Loucy (cell line): ENCODE results near the gene SIPA1L3.

Source experiments
- H2AFZ ChIP-seq: fragments of 200-600 bp; sonication (generic); 2 replicates; pipeline ENCODE4 v1.6.0; 2016; ENCODE audit warnings: antibody characterized with exemption, mild to moderate bottlenecking, low read length, moderate library complexity
- H3F3A ChIP-seq: fragments of 200-600 bp; 2 replicates; pipeline ENCODE4 v1.6.0; 2016; ENCODE audit warnings: antibody characterized with exemption, low read depth, mild to moderate bottlenecking
- H3K27me3 ChIP-seq: fragments of 200-600 bp; sonication (generic); 2 replicates; pipeline ENCODE4 v1.6.1; 2014; ENCODE audit warnings: low read length, mild to moderate bottlenecking; ENCODE audit not compliant: insufficient read depth, poor library complexity, severe bottlenecking
- H3K36me3 ChIP-seq: fragments of 200-600 bp; sonication (generic); 2 replicates; pipeline ENCODE4 v1.6.1; 2016; ENCODE audit warnings: low read length; ENCODE audit not compliant: insufficient read depth
- H3K4me1 ChIP-seq: fragments of 200-600 bp; sonication (generic); 2 replicates; pipeline ENCODE4 v1.5.1; 2014; ENCODE audit warnings: low read length, mild to moderate bottlenecking; ENCODE audit not compliant: insufficient read depth, poor library complexity, severe bottlenecking
- H3K4me2 ChIP-seq: fragments of 200-600 bp; sonication (generic); 2 replicates; pipeline ENCODE4 v1.6.0; 2014; ENCODE audit warnings: antibody characterized with exemption, low read length, low read depth, mild to moderate bottlenecking; ENCODE audit not compliant: poor library complexity, severe bottlenecking
- H3K4me3 ChIP-seq: fragments of 200-600 bp; sonication (generic); 2 replicates; pipeline ENCODE4 v1.5.1; 2014; ENCODE audit warnings: low read length, mild to moderate bottlenecking, mixed read lengths; ENCODE audit not compliant: poor library complexity, severe bottlenecking
- H3K79me2 ChIP-seq: fragments of 200-600 bp; sonication (generic); 2 replicates; pipeline ENCODE4 v1.6.1; 2014; ENCODE audit warnings: low read length; ENCODE audit not compliant: insufficient read depth
- H3K9ac ChIP-seq: fragments of 200-600 bp; sonication (generic); 2 replicates; pipeline ENCODE4 v1.6.0; 2014; ENCODE audit warnings: mild to moderate bottlenecking, low read depth, low read length, moderate library complexity; ENCODE audit not compliant: poor library complexity, severe bottlenecking
- H3K9me2 ChIP-seq: fragments of 200-600 bp; sonication (generic); replicated peaks from 2 replicates; pipeline ENCODE4 v1.6.1; 2016; ENCODE audit warnings: low read depth, low read length, mixed read lengths
- H3K9me3 ChIP-seq: fragments of 200-600 bp; sonication (generic); 2 replicates; pipeline ENCODE4 v1.6.1; 2014; ENCODE audit warnings: mild to moderate bottlenecking, antibody characterized with exemption, low read length, low read depth; ENCODE audit not compliant: insufficient read depth
- H4K20me1 ChIP-seq: fragments of 200-600 bp; sonication (generic); 2 replicates; pipeline ENCODE4 v1.6.0; 2014; ENCODE audit warnings: antibody characterized with exemption, low read length, mild to moderate bottlenecking; ENCODE audit not compliant: insufficient read depth, poor library complexity, severe bottlenecking
- EZH2phosphoT487 ChIP-seq: fragments of 200-600 bp; IDR thresholded peaks from 2 replicates; pipeline ENCODE4 v1.6.1; 2018; ENCODE audit warnings: antibody characterized with exemption, mild to moderate bottlenecking, moderate library complexity, borderline replicate concordance
- TF ChIP-seq, protein P1 (sequence below): fragments of 200-600 bp; sonication (generic); conservative IDR thresholded peaks from 2 replicates; pipeline ENCODE4 v1.5.1; 2014; ENCODE audit warnings: mild to moderate bottlenecking, antibody characterized with exemption, low read length

SIPA1L3 gene

DNA sequence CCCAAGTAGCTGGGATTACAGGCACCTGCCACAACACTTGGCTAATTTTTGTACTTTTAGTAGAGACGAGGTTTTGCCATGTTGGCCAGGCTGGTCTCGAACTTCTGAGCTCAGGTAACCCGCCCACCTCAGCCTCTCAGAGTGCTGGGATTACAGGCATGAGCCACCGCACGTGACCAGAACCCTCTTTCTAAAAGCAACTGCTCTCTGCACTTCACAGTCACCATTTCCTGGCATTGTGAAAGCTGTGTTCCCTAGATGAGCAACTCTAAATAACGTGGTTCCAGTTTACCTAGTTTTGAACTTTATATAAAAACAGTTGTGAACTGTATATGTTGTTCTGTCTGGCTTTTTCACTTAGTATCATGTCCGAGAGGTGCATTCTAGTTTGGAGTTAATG is 152.9 kb downstream of the SIPA1L3 start:
- no peak overlapping the region for H2AFZ ChIP-seq
- H3K9ac ChIP-seq = no peak overlapping the region
- no peak overlapping the region for H3K4me3 ChIP-seq
- H3F3A ChIP-seq = no peaks in the 10 kb centered on the region
- no peak overlapping the region for H3K4me2 ChIP-seq
- H3K4me1 ChIP-seq = peaks cover 29% of the 10 kb centered on the region
- no peaks in the 10 kb centered on the region for H3K27me3 ChIP-seq
- peaks cover 10% of the 10 kb centered on the region; the same call in 1 of the 2 replicates for H3K79me2 ChIP-seq
- H4K20me1 ChIP-seq = no peaks in the 10 kb centered on the region
- no peaks in the 10 kb centered on the region for H3K9me2 ChIP-seq
- H3K9me3 ChIP-seq = no peaks in the 10 kb centered on the region
- TF ChIP-seq, protein P1, sequence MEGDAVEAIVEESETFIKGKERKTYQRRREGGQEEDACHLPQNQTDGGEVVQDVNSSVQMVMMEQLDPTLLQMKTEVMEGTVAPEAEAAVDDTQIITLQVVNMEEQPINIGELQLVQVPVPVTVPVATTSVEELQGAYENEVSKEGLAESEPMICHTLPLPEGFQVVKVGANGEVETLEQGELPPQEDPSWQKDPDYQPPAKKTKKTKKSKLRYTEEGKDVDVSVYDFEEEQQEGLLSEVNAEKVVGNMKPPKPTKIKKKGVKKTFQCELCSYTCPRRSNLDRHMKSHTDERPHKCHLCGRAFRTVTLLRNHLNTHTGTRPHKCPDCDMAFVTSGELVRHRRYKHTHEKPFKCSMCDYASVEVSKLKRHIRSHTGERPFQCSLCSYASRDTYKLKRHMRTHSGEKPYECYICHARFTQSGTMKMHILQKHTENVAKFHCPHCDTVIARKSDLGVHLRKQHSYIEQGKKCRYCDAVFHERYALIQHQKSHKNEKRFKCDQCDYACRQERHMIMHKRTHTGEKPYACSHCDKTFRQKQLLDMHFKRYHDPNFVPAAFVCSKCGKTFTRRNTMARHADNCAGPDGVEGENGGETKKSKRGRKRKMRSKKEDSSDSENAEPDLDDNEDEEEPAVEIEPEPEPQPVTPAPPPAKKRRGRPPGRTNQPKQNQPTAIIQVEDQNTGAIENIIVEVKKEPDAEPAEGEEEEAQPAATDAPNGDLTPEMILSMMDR = no peak
- TF ChIP-seq EZH2phosphoT487 = no peak
- H3K36me3 ChIP-seq = no peaks in the 10 kb centered on the region

DNA sequence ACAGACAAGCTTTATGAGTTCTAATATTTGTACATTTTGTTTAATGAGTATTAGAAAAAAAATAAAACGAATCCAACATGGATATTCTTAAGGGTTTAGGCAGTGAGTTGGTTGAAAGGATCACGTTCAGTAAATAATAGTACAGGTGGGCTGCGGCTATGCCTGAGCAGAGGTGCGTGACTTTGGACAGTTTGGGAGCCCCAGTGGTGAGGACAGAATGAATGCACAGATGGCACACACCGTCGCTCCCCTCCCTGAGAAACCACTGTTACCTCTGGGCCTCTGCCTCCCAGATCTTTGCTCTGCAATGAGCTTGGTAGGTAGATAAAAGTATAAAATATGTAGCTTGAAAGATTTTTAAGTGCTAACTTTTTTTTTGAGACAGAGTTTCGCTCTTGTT is 153.3 kb downstream of the SIPA1L3 start:
- Histone ChIP-seq H3K9ac (no peak overlapping the region), H2AFZ (no peak overlapping the region)

GRCh38 chr19:38061294-38061693 is 154.3 kb downstream of the SIPA1L3 start:
- peaks cover 10% of the 10 kb centered on the region; the same call in 1 of the 2 replicates for H3K79me2 ChIP-seq
- H3K9ac ChIP-seq = no peak overlapping the region
- no peaks in the 10 kb centered on the region for H3K36me3 ChIP-seq
- H3K9me2 ChIP-seq = no peaks in the 10 kb centered on the region
- H3F3A ChIP-seq = no peaks in the 10 kb centered on the region
- H3K4me3 ChIP-seq = no peak overlapping the region
- TF ChIP-seq, protein P1 = no peak
- TF ChIP-seq EZH2phosphoT487 = no peak
- H3K9me3 ChIP-seq = no peaks in the 10 kb centered on the region
- peaks cover 16% of the 10 kb centered on the region for H3K4me1 ChIP-seq
- H3K27me3 ChIP-seq = no peaks in the 10 kb centered on the region
- no peak overlapping the region for H2AFZ ChIP-seq
- H3K4me2 ChIP-seq = no peak overlapping the region
- no peaks in the 10 kb centered on the region for H4K20me1 ChIP-seq

More for the DNA sequence above, 153.3 kb downstream of the SIPA1L3 start:
- H4K20me1 ChIP-seq = no peaks in the 10 kb centered on the region
- no peak for TF ChIP-seq EZH2phosphoT487
- TF ChIP-seq, protein P1 = no peak
- no peaks in the 10 kb centered on the region for H3K27me3 ChIP-seq
- H3K4me1 ChIP-seq = peaks cover 25% of the 10 kb centered on the region
- no peaks in the 10 kb centered on the region for H3K9me2 ChIP-seq
- H3F3A ChIP-seq = no peaks in the 10 kb centered on the region
- no peak overlapping the region for H3K4me3 ChIP-seq
- H3K79me2 ChIP-seq = peaks cover 10% of the 10 kb centered on the region; the same call in 1 of the 2 replicates
- no peaks in the 10 kb centered on the region for H3K36me3 ChIP-seq
- H3K9me3 ChIP-seq = no peaks in the 10 kb centered on the region
- H3K4me2 ChIP-seq = no peak overlapping the region
